Lower leg skin (tissue), 4 donors: ENCODE data around the gene MKRN3. TPM values are rescaled to one million over a fixed set of nuclear protein-coding genes. Genes with fewer than 3 reads are reported as not detected.

Experiments
- DNase-seq, 2 donors: peaks; one replicate each; pipeline ENCODE4 v3.0.0-alpha.2; 2019; ENCODE audit warnings: low spot score in 2 of 2
- H3K4me3 ChIP-seq: fragments of 200-600 bp; sonication (generic); 2 replicates; pipeline ENCODE4 v1.5.1; 2017; ENCODE audit warnings: mild to moderate bottlenecking, low read depth; ENCODE audit not compliant: poor library complexity, severe bottlenecking
- CTCF ChIP-seq, 3 donors: fragments of 450-650 bp; IDR thresholded peaks; one replicate each; pipeline ENCODE4 v1.5.1; 2016; ENCODE audit warnings: antibody characterized with exemption in 3 of 3, mild to moderate bottlenecking in 3 of 3, moderate library complexity in 2 of 3
- POLR2A ChIP-seq, 2 donors: fragments of 450-650 bp; IDR thresholded peaks; one replicate each; pipeline ENCODE4 v1.6.1; 2016 to 2017; ENCODE audit warnings: antibody characterized with exemption in 2 of 2, mild to moderate bottlenecking in 1 of 2, moderate library complexity in 1 of 2
- WGBS, 2 donors: methylation state at CpG; one replicate each; pipeline ENCODE4 v1.1.5; 2018; 5-methylcytosine and 5-hydroxymethylcytosine counted together
- intact Hi-C: fragments of 100-400 bp; cut with DNase I; formaldehyde crosslinking; loops from one replicate; pipeline ENCODE4 v1.15.0; 2023; ENCODE audit warnings: low total_unique reads
- microRNA counts, 2 donors: library from miRNA; unstranded; fragments of <30 nt; microRNA quantifications; one replicate each; lab custom pipeline; 2016
- microRNA-seq, 2 donors: library from miRNA; unstranded; fragments of <30 nt; microRNA quantifications; one replicate each; pipeline ENCODE4, GENCODE V29; 2016; ENCODE audit warnings: borderline replicate concordance in 2 of 2, borderline number of aligned reads in 1 of 2
- total RNA-seq, 4 donors: library from RNA; depleted of rRNA; stranded (reverse); fragments of >200 nt; gene quantifications; one replicate each; pipeline ENCODE4 v1.1.0, GENCODE V29; 2016

MKRN3 gene
- total RNA-seq, 4 donors from 2014 or later, result 0.15 to 0.81 TPM; not detected in 2

GRCh38 chr15:23602124-23602523 is 36.6 kb downstream of the MKRN3 start:
- H3K4me3 ChIP-seq, result no peak overlapping the region
- WGBS, 2 donors, result 92 to 93% methylated on average over 6 of the region's 6 CpGs
- intact Hi-C loops, result no loop called here
- no peak for DNase-seq
- TF ChIP-seq POLR2A (IDR thresholded peaks at IDR 0.05), result no peak

- H3K4me3 ChIP-seq, result no peak overlapping the region
- TF ChIP-seq CTCF (IDR thresholded peaks at IDR 0.05), result no peak
- no peak for TF ChIP-seq POLR2A (IDR thresholded peaks at IDR 0.05)
- 85 to 86% methylated on average over 2 of the region's 2 CpGs for WGBS, 2 donors
- DNase-seq, result no peak
- intact Hi-C loops, result no loop called here
Measured at GRCh38 chr15:23606226-23606625, 40.8 kb downstream of the MKRN3 start.

DNA sequence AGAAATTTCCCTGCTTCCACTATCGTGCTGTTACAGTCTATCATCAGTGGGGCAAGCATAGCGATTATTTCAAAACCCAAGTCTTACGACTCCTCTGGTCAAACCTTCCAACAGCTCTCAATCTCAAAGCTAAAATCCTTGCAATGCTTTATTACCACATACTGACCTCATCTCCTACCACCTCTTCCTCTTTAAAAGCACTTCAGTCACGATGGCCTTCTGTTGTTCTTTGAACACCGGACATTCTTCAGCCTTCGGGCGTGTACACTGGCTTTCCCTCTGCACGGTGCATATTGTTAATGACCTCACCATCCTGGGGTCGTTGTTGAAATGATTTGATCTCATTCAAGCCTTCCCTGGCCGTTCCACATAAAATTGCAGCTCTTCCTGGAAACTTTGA is 51.1 kb downstream of the MKRN3 start:
- intact Hi-C loops, result no loop called here
- H3K4me3 ChIP-seq, result no peak overlapping the region
- WGBS, 2 donors, result 65 to 69% methylated on average over 10 of the region's 10 CpGs
- no peak for TF ChIP-seq CTCF (IDR thresholded peaks at IDR 0.05)
- no peak for TF ChIP-seq POLR2A (IDR thresholded peaks at IDR 0.05)
- DNase-seq, result no peak

MicroRNAs encoded within 50 kb of the gene (microRNA counts, 767-probe panel; counts per million panel counts)
- microRNA hsa-miR-4508 (lab: Ali Mortazavi, UCI), result 0 to 358 counts per million in 2 donors

Small RNA genes lying within 50 kb of the gene (microRNA-seq; reads per million reads assigned to microRNA genes)
- 0 reads per million in 2 donors for gene MIR4508

Other genes with a start within 250 kb of the MKRN3 start
- gene GOLGA6L26, start 231.5 kb upstream of the MKRN3 start, total RNA-seq, result not detected
- under 1 TPM in 1 of 4 donors, not detected in 3; 0.17 TPM for gene GOLGA8S, start 210.9 kb upstream of the MKRN3 start, total RNA-seq
- gene GOLGA6L2, start 118.4 kb upstream of the MKRN3 start, total RNA-seq, result not detected
- under 1 TPM in 1 of 4 donors, not detected in 3; 0.06 TPM for gene MAGEL2, start 82.2 kb downstream of the MKRN3 start, total RNA-seq
- gene NDN, start 121.6 kb downstream of the MKRN3 start, total RNA-seq, result 10 to 100 TPM in 2 of 4 donors, 1 to 10 TPM in 2; 5.6 to 28.3 (median 10.4) TPM